Inflammatory macrophage treated with lipopolysaccharide for 4 hours (primary cell): ENCODE measurements around the gene RNF166.
A peak's percentile ranks its signal among the peaks of the same experiment; 100 is the strongest.
"Not testable (repeated sequence)": the region's sequence is repeated elsewhere in the genome, so short reads cannot be mapped to it uniquely, and the experiment has no call there.

Source experiments
- DNase-seq: peaks from one replicate; pipeline ENCODE4 v3.0.0-alpha.2; 2020

Gene RNF166

DNA sequence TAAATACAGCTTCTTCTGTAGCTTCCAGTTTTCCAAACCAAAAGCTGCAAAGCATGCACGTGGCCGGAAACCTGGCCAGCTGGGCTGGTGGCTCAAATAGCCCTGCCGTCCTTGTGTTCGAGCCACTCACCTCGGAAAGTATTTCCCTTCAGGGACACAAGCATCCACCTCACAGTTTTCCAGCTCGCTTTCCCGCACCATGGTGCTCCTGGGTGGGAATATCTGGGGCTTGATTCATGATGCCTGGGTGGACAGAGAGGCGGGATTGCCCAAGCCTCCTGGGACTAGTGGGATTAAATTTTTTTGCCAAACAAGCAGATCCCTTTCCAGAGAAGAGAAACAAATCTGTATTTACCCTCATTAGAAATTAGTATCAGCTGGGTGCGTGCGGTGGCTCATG is 36.2 kb downstream of the RNF166 start:
- DNase-seq, result no peak

DNA sequence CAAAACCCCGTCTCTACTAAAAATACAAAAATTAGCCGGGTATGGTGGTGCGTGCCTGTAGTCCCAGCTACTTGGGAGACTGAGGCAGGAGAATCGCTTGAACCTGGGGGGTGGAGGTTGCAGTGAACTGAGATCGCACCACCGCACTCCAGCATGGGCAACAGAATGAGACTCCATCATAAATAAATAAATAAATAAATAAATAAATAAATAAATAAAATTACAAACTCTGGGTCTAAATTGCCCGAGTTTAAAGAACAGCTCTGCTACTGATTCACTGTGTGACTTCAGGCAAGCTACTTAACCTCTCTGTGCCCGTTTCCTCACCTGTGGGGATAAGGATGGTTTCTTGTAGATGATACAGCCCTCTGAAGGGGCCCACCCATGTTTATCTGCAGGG is 36.7 kb downstream of the RNF166 start:
- not testable (repeated sequence) for DNase-seq

DNA sequence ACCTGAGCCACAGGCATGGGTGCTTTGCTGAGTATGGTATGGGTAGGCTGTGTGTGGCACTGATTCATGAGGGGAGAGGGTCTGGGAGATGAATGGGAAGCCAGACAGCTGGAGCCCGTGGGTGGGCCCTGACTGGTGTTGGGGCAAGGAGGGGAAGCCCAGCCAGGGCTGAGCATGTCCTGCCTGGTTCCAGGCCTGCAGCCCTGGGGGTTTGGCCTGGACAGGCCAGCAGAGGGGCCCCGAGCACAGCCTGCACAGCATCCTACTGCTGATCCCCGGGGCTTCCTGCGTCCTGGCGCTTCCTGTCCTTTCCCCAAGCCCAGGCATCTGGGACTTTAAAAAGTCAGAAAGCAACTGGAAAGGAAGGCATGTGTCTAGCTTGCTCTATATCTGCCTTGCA is 38.7 kb downstream of the RNF166 start:
- no peak for DNase-seq

DNA sequence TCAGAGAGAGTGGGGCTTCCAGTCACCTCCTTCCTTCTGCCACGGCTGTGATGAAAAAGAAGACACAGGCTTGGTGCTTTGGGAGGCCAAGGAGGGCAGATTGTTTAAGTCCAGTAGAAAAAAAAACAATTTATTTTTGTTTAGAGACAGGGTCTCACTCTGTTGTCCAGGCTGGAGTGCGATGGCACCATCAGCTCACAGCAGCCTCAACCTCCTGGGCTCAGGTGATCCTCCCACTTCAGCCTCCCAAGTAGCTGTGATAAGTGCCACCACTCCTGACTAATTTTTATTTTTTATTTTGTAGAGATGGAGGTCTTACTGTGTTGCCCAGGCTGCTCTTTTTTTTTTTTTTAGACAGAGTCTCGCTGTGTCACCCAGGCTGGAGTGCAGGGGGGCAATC is 40.6 kb downstream of the RNF166 start:
- DNase-seq, result no peak

DNA sequence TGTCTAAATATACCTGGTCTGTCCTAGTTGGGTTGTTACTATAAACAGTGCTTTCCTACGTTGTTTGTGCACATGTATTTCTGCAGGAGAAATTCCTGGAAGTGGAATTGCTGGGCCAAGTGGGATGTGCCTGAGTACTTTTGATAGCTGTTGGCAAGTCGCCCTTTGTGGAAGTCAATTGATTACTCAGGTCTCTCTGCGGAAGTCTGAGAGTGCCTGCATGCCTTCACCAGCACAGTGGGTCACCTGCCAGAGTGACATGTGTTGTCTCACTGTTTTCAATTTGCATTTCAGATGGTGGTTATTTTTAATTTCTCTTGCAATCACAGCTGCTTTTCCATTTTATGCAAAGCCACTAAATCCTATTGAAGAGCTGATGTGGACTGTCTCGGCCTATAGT is 41.1 kb downstream of the RNF166 start:
- no peak for DNase-seq

DNA sequence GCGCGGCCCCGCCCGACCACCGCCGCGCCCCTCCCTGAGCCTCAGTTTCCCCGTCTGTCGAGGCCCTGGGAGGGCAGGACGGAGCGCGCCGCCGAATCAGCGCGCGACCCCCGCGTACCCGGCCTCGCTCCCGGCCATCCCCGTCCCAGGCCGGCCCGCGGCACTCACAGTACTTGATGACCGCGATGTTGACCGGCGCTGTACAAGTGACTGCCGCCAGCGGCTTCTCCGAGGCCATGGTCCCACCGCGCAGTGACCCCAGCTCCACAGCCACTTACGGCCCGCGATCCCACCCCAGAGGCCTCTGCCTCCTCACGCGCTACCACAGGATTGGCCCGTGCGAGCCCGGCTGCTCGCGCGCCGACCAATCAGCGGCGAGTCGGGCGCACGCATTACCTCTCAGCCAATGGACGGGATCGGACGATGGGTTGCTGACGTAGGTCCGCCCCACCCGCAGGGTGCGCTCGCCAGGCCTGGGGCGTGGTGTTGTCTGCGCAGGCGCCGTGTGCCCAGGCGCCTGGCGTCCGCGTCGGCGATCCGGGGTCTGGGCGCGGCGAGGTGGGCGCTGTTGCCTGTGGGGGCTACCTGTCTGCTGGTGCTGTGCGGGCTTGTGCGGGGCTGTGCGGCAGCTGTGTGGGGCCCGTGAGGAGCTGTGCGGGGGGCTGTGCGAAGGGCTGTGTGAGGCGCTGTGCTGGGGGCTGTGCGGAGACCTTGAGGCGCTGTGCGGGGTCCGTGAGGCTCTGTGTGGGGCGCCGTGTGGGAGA is 43.2 kb downstream of the RNF166 start, which contains the start of gene MVD:
Gene MVD (minus strand): TSS at position 249 of the 764 bp plus-strand sequence. CDS start 11 bp downstream, at position 238.
- DNase-seq, result peak; percentile 99

DNA sequence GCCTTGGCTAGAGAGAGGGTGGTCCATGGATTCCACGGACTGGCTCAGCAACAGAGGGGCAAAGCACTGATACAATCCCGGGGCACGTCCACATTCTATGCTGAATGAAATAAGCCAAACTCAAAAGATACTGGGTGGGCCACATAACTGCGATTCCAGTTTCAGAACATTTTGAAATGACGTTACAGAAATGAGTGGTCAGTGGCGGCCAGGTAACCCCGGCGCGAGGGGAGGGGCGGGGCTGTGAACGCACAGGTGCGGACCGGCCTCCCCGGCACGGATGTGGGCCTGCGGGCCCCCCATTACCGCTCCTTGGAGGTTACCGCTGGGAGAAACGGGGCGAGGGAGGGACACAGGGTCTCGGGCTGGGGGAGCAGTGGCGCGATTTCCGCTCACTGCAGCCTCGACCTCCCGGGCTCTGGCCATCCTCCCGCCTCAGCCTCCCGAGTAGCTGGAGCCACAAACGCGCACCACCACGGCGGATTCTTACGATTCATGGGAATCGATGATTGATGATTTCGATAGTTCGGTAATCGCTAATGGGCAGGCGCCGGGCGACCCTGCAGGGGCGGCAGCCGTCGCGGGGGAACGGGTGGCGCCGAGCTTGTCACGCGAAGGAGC is 43.9 kb downstream of the RNF166 start:
- no peak for DNase-seq

DNA sequence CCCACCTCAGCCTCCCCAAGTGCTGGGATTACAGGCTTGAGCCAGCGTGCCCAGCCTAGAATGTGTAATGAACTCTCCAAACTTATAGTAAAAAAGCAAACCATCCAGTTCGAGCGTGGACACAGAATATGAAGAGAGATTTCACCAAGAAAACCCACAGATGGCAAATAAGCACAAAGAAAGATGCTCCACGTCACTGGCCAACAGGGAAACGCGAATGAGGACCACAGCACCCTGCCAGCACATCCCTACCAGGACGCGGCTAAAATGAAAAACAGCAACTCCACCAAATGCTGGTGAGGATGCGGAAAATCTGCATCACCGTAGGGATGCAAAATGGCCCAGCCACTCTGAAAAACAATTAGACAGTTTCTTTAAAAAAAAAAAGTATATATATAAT is 44.7 kb downstream of the RNF166 start:
- DNase-seq, result no peak

DNA sequence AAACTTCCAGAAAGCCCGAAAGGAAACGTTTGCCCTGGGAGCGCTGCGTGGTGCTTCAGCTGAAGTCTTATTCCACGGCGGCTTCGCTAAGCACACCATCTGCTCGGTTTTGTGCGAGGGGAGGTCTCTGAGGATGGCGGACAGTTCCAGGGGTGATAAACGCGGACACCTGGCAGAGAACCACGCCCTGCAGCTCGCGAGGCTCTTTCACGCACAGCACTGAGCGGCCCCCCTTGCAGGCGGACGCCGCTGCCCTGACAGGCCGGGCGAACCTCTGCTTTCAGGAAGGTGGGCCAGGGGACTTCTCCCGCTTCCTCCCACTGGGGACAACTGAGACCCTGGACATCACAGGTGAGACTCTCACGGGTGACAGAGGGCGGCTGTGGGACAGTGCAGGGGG is 47.0 kb downstream of the RNF166 start:
- DNase-seq, result no peak

DNA sequence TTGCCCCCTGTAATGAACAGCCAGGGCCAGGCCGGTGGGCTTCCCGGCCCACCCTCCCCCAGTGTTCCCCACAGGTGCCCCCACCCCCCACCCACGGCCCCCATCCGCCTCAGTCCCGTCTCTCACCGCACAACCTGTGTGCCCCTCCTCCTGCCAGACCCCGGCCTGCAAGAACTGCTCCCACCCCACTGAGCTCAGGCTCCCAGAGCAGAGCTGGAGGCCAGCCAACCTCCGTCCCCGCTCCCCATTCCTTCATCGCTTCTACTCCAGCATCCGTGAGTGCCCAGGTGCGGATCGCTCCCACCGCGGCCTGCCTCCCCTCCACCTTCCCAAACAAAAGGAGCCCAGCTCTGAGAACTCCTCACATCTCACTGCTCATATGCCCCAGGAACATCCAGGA is 47.5 kb downstream of the RNF166 start:
- no peak for DNase-seq

DNA sequence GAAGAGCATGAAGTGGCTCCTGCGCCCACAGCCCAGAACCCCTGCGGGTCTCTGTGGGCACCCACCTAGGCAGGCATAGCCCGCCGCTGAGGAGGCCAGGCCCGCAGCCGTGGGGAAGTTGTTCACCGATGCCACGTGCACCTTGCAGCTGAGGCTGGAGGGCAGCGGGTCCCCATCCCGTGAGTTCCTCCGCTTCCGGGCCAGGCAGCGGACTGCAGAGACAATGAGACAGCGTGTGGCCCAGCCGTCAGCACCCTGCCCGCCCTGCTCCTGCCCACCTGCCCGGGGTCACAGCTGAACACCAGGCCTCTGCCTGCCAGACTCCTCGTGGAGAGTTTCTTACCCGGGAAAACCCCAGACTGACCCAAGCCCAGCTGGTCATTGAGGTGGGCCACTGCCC is 48.8 kb downstream of the RNF166 start:
- DNase-seq, result no peak

DNA sequence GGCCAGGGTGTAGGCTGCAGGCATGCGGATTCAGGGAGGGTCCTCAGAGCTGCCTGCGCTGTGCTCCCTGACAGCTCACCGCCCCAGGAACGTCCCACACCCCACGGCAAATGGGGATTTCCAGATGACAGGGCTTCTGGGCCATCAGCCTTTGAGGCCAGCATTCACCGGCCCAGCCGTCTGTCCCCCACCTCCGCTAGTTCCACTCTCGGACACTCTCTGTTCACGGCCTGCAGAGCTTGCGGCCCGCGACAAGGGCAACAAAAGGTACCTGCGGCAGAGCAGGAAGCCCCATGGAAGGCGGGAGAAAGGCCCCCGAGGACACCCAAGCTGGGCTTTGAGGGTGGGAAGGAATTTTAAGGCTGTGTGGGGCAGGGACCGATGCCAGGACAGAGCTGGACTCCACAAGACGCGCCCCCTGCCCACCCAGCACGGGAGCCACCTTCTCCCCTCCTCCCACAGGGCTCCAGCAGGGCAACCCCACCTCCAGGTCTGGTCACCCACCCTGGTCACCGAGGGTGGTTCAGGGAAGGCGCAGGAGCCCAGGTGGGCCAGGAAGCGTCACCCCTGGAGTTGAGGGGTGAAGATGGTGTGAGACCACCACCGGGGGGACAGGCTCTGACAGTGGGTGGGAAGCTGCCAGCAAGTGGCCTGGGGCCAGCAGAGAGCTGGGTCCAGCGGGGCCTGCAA is 49.8 kb downstream of the RNF166 start:
- DNase-seq, result no peak

DNA sequence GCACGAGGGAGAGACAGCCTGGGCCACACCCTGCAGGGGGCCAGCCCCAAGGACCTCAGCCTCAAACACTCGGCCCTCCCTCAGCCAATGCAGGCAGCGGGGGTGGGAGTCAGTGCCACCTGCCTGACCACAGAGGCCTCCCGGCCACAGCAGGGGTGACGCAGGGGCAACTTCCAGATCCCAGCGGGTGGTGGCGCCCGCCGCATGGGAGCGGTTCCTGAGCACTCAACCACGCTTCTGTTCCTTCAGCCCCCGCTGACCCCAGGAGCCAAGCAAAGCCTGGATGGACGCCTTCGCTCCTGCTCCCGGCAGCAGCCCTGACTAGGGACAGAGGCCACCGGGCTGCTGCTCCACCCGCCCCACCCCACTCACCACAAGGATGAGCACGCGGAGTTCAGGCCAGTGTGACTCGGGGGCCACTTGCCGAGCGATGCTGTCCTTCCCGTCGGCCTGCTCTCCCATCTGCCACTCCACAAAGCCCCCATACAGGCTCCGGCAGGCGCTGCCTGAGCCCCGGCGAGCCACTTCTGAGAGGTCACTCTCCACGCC is 50.4 kb downstream of the RNF166 start:
- DNase-seq, result no peak

DNA sequence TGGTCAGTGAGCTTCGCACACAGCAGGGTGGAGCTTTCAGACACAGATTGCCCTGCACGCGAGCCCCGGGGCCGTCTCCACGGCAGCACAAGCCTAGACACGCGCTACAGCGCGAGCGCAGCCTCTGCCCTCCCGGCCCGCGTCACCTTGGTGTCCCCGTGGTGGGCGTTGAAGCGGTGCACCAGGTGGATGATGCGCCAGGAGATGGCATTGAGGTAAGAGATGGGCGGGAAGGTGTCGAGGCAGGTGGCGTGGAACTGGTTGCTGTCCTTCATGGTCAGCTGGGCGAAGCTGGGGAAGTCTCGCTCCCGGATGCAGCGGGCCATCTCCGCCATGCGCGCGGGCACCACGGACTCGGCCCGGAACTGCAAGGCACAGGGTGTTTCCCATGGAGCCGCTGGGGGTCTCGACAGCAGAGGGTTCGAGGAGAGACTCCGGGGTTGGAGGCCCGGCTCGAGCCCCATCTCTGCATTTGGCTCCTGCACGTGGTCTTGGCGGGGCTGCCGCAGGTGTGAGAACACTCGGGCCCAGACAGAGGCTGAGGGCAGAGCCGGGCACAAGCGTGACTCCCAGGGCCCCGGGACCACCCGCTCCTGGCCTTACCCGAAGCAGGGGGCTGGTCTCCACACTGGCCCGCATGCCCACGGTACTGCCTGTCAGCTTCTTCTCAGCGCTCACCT is 51.0 kb downstream of the RNF166 start:
- DNase-seq, result no peak

DNA sequence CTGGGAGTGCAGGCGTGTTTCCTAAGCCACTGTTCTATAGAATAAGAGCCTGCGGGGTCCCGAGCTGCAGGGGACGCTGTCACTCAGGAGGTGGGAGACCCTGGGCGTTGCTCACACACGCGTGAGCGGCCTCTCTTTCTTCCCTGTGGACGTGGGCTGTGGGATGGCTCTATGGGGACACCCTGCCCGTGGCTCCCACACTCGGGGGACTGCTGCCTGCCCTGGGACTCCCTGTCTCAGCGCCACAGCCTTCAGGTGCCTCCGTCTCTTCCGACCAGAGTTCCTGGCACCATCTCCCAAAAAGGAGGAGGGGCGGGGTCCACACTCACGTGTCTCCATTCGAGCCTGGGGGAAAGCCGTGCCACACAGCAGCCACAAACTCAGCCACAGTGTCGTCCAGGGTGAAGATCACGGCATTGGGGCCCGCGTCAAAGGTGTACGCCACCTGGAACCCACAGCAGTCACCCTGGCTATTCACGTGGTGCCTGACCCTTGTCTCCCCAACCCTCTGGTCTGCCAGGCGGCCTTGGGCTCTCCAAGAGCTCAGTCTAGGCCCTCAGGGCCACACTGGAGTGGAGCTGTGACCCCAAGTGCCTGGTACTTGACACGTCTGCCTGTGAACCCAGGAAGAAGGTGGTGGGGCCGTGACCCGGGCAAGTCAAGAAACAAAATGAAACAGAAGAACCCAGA is 51.7 kb downstream of the RNF166 start:
- no peak for DNase-seq

DNA sequence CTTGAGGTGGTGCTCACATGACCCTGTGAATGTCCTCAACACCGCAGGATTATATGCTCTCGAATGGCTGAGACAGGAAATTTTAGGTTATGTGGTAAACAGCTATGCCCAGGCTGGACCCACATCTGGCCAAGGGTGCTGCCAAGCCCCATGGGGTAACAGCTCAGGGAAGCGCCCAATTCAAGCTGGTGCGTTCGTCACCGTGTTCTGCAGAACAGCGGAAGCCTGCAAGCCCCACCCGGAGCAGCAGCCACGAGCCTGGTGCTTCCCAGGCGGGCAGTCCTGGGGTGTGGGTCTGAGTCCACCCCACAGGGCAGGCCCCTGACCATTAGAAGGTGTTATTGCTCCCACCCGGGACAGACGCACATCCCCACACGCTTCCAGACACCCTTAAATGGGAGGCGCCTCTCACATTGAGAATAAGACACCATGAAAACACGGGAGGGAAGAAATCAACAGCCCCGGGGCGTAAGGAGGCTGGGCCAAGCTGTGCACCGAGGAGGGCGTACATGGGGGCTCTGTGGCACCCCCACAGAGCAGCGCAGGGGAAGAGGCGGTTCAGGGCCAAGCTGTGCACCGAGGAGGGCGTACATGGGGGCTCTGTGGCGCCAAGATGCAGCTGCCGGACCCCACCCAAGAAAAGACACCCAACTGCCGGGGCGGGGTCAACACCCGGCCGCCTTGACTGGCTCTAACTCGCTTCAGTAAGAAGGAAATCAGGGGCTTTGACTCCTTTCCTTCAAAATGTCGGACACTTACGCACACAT is 52.4 kb downstream of the RNF166 start:
- DNase-seq, result no peak

DNA sequence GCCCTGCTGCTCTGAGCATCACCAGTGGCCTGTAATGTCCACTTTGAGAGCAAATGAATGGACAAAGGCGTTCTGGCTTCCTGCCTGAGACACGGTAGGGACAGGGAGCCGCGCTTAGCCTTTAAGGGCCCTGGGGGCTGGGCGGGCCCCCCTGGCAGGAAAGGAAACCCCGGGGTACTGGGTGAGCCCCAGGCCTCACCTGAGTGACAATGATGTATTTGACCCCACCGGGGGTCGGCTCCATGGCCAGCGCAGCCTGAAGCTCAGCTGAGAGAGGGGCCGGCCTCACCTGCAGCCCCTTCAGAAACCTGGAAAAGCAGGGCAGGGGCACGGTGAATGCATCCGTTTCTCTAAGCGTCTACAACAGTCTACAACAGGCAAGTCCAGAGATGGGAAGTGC is 53.1 kb downstream of the RNF166 start:
- no peak for DNase-seq

DNA sequence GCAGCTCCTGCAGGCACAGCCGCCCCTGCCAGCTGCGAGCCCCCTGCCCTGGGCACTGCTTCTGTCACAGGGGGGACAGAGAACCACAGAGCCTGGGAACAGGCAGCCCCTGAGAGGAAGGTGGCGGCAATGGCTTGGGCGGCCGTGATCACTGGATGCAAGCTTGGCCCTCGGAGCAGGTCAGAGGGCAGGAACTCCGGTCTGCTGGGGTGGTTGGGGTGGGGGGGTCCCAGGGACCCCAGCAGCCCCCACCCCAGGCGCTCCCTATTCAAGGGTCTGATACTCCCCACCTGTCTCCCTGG is 53.5 kb downstream of the RNF166 start:
- DNase-seq, result no peak

DNA sequence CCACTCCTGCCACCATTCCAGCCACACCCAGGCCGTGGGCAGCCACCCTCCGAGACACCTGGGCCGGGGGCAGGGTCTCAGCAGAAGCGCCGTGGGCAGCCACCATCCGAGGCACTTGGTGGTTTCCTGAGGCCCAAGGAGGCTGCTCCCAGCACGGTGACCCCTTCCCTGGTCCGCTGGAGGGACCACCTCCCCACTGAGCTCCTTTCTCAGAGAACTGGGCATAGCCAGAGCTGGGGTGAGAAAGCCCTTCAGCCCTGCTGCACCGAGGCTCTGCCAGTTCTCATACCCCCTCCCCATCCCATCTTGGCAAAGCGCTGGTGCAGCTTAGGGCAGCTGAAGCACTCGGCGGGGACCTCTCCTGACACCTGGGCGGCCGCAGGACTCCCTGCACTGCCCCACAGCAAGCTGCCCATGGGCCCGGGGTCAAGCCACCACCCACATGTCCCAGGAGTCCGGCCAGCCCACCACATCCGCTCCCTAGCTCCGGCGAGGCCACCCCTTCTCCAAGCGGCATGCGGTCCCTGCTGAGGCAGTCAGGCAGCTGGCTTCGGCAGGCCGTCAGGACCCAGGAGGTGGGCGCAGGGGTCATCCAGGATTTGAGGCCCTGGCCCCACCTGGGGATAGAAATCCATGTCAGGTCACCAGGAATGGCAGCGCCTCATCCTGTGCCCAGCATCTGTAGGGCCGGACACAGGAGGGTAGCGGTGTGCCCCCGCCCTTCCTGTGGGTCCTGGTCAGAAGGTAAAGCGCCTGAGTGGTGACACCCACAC is 54.0 kb downstream of the RNF166 start:
- DNase-seq, result no peak

DNA sequence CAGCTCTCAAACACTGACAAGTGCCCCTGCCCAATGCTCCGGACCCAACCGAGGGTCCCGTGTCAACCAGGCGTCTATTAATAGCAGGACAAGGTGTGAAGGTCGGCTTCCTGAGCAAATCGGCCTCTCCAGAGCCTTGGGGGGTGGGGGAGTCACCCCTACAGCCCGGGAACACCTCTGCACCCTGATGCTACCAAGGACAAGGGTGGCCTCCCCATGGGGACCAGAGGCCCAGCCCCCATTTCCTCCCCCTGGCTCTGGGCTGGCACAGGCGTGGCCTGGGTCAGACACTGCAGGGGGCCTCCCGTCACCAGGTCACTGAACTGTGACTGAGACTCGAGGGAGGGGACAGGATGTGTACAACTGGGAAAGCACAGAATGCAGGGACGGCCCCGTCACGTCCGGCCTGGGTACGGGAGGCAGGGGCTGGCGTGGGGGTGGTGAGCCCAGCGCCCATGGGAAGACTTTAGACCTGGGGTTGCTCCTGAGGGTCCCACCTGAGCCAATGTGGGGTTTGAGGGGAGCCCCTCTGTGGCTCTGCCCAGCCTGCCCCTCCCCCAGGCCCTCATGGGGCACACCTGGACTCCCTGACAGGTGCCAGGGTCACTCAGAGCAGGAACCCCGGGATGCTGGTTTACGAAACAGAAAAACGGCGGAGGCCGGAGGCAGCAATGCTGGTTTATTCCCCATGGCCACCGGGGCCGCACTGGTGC is 54.8 kb downstream of the RNF166 start:
- peak; percentile 95 for DNase-seq
